RWPE2 (cell line): Measurements from ENCODE around the gene HS6ST1.

Experiments
- ATAC-seq: fragments of 200-7000 bp; cut with Tn5 transposase; 3 replicates; pipeline ENCODE4 v1.9.1; 2021; ENCODE audit warnings: low read depth
- DNase-seq: peaks from one replicate; pipeline ENCODE4 v3.0.0-alpha.2; 2020; ENCODE audit warnings: low spot score
- H3K27ac ChIP-seq: fragments of 450-650 bp; 2 replicates; pipeline ENCODE4 v1.5.1; 2017; ENCODE audit warnings: mild to moderate bottlenecking; ENCODE audit not compliant: poor library complexity, severe bottlenecking
- H3K27me3 ChIP-seq: fragments of 250-450 bp; sonication (Bioruptor Pico); 2 replicates; pipeline ENCODE4 v1.5.1; 2021; ENCODE audit warnings: mild to moderate bottlenecking, moderate library complexity; ENCODE audit not compliant: insufficient read depth, poor library complexity, severe bottlenecking
- H3K36me3 ChIP-seq: fragments of 250-450 bp; sonication (Bioruptor Pico); 2 replicates; pipeline ENCODE4 v1.5.1; 2020; ENCODE audit warnings: low read depth, mild to moderate bottlenecking, moderate library complexity
- H3K4me1 ChIP-seq: fragments of 250-450 bp; sonication (Bioruptor Pico); 2 replicates; pipeline ENCODE4 v1.5.1; 2021; ENCODE audit warnings: mild to moderate bottlenecking, moderate library complexity; ENCODE audit not compliant: insufficient read depth, poor library complexity, severe bottlenecking
- H3K4me3 ChIP-seq: fragments of 250-450 bp; sonication (Bioruptor Pico); 2 replicates; pipeline ENCODE4 v1.5.1; 2021; ENCODE audit warnings: mild to moderate bottlenecking, moderate library complexity; ENCODE audit not compliant: severe bottlenecking
- H3K9me3 ChIP-seq: fragments of 250-450 bp; sonication (Bioruptor Pico); 2 replicates; pipeline ENCODE4 v1.5.1; 2021; ENCODE audit warnings: mild to moderate bottlenecking, moderate library complexity; ENCODE audit not compliant: severe bottlenecking
- TF ChIP-seq, protein P1 (sequence below): fragments of 450-650 bp; IDR thresholded peaks from one replicate; pipeline ENCODE4 v1.5.1; 2017; ENCODE audit warnings: mild to moderate bottlenecking, moderate library complexity; ENCODE audit not compliant: poor library complexity, severe bottlenecking

Gene HS6ST1

DNA sequence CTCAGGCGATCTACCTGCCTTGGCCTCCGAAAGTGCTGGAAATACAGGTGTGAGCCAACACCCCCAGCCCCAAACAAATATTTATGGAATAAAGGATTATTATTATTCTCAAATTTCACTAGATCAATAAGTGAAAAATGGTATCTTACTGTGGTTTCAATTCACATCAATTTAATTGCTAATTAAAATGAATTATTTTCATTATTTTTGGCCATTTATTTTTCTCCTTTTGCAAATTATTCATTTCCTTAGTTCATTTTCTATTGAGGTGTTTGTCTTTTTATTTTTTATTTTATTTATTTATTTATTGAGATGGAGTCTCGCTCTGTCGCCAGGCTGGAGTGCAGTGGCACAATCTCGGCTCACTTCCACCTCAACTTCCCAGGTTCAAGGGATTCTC is 11.9 kb upstream of the HS6ST1 start:
- TF ChIP-seq, protein P1, sequence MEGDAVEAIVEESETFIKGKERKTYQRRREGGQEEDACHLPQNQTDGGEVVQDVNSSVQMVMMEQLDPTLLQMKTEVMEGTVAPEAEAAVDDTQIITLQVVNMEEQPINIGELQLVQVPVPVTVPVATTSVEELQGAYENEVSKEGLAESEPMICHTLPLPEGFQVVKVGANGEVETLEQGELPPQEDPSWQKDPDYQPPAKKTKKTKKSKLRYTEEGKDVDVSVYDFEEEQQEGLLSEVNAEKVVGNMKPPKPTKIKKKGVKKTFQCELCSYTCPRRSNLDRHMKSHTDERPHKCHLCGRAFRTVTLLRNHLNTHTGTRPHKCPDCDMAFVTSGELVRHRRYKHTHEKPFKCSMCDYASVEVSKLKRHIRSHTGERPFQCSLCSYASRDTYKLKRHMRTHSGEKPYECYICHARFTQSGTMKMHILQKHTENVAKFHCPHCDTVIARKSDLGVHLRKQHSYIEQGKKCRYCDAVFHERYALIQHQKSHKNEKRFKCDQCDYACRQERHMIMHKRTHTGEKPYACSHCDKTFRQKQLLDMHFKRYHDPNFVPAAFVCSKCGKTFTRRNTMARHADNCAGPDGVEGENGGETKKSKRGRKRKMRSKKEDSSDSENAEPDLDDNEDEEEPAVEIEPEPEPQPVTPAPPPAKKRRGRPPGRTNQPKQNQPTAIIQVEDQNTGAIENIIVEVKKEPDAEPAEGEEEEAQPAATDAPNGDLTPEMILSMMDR, result no peak
- no peaks in the 10 kb centered on the region for H3K27me3 ChIP-seq
- H3K27ac ChIP-seq, result no peak overlapping the region
- DNase-seq (no peak), ATAC-seq (no peak)
- H3K9me3 ChIP-seq, result peaks cover 10% of the 10 kb centered on the region
- H3K36me3 ChIP-seq, result no peaks in the 10 kb centered on the region
- no peak overlapping the region for H3K4me3 ChIP-seq
- H3K4me1 ChIP-seq, result no peaks in the 10 kb centered on the region

DNA sequence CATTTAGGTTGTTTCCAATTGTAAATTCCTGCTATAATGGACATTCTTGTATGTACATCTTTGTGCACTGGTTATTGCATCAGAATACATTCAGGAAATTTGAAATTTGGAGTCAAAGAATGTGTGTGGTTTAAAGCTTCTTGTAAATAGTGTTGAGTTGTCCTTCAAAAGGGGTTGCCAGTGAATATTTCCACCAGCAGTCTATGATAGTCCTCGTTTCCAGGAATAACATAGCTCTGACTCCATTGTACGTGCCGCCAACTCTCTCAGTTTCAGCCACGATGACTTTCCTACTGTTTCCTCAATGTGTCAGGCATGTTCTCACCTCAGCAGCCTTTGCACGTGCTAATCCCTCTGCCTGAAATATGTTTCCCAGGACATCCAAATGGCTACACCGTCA is 10.9 kb upstream of the HS6ST1 start:
- Histone ChIP-seq H3K4me3 (no peak overlapping the region), H3K36me3 (no peaks in the 10 kb centered on the region), H3K4me1 (no peaks in the 10 kb centered on the region), H3K9me3 (peaks cover 10% of the 10 kb centered on the region), H3K27ac (no peak overlapping the region), H3K27me3 (no peaks in the 10 kb centered on the region)
- no peak for DNase-seq
- no peak for ATAC-seq
- TF ChIP-seq, protein P1, result no peak

DNA sequence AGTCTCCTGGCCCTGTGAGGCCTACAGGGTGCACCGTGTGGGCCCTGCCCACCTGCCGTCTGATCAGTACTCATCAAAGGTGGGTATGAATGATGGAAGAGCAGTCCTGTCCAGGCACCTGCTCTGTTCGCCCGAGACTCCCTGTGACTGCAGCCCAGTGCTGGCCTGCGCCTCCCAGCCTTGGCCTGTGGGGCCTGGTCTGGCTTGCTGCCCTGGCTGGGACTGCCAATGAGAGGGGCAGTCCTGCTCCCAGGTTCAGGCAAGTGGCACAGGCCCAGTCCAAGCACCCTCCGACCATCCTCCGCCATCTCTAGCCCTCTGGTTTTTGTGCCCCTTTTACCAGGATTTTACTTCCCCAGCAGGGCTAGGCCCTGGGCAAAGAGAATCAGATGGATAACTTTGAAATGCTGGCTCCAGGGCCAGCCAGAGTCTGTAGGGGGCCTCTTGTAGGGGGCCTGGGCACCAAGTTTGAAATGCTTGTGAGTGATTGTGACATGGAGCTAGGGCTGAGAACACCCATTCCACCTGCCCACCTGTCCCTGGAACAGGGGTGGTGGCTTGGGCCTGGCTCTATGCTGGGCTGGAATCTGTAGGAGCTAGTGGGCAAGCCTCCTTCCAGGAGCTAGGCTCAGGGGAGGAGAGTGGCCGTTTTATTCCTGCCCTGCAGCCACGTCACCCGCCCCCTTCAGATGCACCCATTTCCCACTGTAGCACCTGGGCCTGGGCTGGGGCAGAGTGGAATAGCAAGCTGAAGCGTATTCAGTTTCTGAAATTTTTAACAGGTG is 8.7 kb upstream of the HS6ST1 start:
- TF ChIP-seq, protein P1, result no peak
- H3K27ac ChIP-seq, result no peak overlapping the region

DNA sequence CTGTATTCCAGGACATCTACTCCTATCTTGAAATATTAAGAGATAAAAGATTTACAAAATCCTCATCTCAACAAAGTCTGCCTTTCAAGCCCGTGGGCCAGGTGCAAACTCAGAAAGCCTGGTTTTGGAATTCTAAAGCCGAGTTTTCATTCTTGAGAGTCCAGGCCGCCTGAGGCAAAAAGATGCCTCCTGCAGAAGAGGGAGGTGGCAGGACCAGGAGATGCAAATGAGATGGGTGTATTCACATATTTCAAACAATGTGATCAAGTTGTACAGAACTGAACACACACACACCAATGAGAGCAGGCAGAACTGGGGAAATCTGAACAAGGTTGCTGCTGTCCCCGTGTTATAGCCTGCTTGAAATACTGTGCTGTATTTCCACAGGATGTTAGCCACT is 7.7 kb upstream of the HS6ST1 start:
- ATAC-seq, result no peak
- Histone ChIP-seq H3K4me1 (no peaks in the 10 kb centered on the region), H3K9me3 (peaks cover 1% of the 10 kb centered on the region)

More for the DNA sequence above, 8.7 kb upstream of the HS6ST1 start:
- Histone ChIP-seq H3K4me1 (no peaks in the 10 kb centered on the region), H3K9me3 (peaks cover 8% of the 10 kb centered on the region), H3K4me3 (no peak overlapping the region), H3K36me3 (no peaks in the 10 kb centered on the region), H3K27me3 (no peaks in the 10 kb centered on the region)
- ATAC-seq, result no peak
- no peak for DNase-seq

More for the DNA sequence above, 7.7 kb upstream of the HS6ST1 start:
- no peak overlapping the region for H3K4me3 ChIP-seq
- TF ChIP-seq, protein P1, result no peak
- no peaks in the 10 kb centered on the region for H3K36me3 ChIP-seq
- H3K27me3 ChIP-seq, result no peaks in the 10 kb centered on the region
- no peak for DNase-seq
- H3K27ac ChIP-seq, result no peak overlapping the region
